GM18861 (cell line): ENCODE measurements around the gene RHD.
"Not testable (repeated sequence)": the region's sequence is repeated elsewhere in the genome, so short reads cannot be mapped to it uniquely, and the experiment has no call there.

Source experiments
- ATAC-seq: cut with Tn5 transposase; IDR thresholded peaks from one replicate; pipeline ENCODE4 v1.9.1; 2021; ENCODE audit not compliant: unreplicated experiment

The RHD gene

GRCh38 chr1:25272238-25272637 is at the start of gene RHD:
Gene RHD, plus strand, starts transcription at chr1:25272509. Its CDS starts 39 bp downstream, at chr1:25272548.
- ATAC-seq: not testable (repeated sequence)

DNA sequence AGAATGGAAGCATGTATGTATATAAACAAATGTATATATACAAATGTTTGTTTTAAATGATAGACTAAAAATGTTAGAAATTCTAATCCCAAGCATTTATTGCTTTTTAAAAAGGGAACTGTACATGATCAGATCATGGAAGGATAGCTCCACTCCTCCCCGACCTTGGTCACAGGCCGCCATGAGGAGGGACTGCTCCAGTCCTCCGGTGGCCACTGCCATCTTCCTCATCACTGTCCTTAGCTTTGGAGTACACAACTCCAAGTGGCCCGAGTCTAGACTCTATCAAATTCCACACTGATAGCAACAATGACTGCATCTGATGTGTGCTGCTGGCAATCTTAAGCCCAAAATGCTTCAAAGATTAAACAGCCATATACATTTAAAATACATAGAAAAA is 49.7 kb upstream of the RHD start:
- no peak for ATAC-seq

- ATAC-seq: no peak
These were observed 48.8 kb upstream of the RHD start for GRCh38 chr1:25223471-25223870.

DNA sequence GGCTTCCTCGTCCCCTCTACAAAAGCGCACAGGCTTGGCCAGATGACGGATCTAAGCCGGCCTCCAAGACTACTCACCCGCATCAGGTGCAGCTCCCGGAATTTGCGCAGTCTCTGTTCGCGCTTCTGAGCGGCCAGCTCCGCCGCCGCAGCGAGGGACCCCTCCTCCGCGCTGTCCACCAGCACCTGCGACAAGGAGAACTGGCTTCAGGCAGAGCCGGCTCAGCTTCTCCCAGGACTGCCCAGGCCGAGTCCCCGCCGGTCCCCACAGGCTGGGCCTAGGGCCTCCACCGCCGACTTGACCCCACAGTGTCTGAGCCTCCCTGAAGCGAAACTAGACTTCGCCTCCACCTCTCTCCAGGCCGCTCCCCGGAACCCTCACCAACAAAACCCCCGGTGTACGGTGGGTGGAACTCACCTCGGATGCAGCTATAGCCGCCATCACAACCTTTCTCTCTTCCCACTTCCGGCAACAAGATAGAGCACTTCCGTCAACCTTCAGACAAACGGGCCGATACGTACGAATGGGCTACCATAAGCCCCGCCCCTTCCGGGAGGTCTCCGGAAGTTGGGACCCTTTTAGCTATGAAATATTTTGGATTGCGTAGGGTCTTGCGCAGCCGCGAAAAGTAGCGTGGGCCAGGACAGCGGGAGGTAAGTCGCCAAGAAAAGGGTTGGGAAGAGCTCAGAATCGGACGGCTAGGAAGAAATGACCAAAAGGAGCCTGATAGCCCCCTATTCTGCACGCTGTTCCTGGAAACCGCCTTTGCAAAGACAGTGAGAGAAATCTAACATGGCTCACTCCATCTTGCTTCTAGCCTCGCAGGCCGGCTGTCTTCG is 40.1 kb upstream of the RHD start, which contains the start of gene SYF2:
Gene SYF2, minus strand, starts transcription at position 476 of the 839 bp plus-strand sequence. Its CDS starts 35 bp downstream, at position 441.
- peak; percentile 65 for ATAC-seq

DNA sequence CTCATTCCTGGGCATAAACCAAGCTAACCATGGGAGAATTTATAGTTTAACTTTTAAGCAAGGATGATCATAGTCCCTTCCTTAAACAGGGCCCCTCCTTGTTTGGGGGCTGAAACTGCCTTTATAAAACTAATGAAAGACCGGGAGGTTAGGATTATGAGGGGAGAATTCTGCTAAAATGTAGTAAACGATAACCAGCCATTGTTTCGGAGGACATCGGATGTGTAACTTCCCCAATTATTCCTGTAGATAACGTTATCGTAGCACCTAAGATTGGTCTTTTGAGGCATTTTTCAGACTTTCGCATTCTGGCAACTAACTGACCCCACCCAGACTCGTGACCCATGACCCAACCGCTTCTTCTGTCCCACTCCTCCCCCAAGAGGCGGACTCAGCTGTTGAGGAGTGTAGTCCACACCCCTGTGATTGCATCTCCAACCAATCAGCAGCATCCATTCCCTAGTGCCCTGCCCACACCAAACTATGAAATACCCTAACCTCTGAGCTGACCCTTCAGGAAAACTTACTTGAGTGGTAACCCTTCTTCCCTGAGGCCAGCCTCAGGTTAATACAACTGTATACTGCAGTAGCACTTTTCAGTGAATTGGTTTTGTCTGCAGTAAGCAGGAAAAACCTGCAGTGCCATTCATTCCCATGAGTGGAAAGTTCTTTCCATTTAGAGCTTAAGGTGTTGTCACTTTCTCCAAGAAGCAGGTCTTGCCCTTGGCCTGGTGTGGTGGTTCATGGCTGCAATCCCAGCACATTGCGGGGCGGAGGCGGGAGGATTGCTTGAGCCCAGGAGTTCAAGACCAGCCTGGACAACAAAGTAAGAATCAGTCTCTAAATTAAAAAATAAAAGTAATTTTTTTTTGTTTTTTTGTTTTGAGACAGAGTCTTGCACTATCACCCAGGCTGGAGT is 39.2 kb upstream of the RHD start:
- ATAC-seq: peak; percentile 43

DNA sequence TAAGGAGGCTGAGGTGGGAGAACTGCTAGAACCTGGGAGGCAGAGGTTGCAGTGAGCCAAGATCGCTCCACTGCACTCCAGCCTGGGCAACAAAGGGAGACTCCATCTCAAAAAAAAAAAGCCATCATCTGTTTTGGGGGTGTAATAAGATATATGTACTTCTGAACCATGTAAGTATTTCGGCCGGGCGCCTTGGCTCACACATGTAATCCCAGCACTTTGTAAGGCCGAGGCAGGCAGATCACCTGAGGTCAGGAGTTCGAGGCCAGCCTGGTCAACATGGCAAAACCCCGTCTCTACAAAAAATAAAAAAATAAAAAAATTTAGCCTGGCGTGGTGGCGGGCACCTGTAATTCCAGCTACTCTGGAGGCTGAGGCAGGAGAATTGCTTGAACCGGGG is 36.9 kb upstream of the RHD start:
- ATAC-seq: not testable (repeated sequence)

DNA sequence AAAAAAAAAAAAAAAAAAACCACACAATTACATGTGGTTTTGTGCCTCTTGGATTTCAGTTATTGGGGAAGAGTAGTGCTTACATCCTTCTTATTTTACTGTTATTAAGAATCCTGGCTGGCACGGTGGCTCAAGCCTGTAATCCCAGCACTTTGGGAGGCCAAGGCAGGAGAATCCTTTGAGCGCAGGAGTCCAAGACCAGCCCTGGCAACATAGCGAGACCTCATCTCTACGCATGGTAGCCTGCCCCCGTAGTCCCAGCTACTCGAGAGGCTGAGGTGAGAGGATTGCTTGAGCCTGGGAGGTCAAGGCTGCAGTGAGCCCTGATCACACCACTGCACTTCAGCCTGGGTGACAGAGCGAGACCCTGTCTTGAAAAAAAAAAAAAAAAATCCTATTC is 36.0 kb upstream of the RHD start:
- ATAC-seq: not testable (repeated sequence)

DNA sequence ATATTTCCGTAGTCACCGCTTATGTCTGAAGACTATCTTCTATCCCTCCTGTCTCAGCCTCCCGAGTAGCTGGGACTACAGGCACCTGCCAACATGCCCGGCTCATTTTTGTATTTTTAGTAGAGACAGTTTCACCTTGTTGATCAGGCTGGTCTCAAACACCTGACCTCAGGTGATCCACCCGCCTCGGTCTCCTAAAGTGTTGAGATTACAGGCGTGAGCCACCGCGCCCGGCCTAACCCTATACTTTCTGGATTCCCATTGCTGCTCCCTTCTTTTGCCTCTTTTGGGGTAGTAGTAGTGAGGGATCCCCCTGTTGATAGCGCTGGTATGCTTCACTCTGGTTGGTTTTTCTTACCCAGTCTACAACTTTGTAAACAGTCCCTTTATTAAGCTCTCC is 34.3 kb upstream of the RHD start:
- no peak for ATAC-seq

GRCh38 chr1:25239681-25240541 is 32.4 kb upstream of the RHD start:
- peak; percentile 55 for ATAC-seq

GRCh38 chr1:25243907-25244306 is 28.4 kb upstream of the RHD start:
- no peak for ATAC-seq

DNA sequence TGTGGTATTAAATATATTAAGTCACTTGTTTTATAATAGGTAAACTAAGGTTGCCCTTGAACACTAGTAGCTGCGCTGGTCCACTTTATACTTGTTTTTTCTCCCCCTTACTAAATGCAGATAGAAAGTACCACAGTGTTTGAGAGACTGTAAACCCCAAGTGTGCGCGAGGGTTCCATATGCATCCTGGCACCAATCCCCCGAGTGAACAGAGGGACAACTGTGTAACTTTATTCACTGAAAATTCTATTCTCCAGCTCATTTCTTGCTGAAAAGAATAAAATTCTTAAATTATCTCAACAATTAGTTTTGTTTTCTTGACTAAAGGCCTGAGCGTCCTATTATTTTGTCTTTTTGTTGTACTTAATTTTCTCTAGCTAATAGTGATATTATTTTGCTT is 26.9 kb upstream of the RHD start:
- no peak for ATAC-seq

DNA sequence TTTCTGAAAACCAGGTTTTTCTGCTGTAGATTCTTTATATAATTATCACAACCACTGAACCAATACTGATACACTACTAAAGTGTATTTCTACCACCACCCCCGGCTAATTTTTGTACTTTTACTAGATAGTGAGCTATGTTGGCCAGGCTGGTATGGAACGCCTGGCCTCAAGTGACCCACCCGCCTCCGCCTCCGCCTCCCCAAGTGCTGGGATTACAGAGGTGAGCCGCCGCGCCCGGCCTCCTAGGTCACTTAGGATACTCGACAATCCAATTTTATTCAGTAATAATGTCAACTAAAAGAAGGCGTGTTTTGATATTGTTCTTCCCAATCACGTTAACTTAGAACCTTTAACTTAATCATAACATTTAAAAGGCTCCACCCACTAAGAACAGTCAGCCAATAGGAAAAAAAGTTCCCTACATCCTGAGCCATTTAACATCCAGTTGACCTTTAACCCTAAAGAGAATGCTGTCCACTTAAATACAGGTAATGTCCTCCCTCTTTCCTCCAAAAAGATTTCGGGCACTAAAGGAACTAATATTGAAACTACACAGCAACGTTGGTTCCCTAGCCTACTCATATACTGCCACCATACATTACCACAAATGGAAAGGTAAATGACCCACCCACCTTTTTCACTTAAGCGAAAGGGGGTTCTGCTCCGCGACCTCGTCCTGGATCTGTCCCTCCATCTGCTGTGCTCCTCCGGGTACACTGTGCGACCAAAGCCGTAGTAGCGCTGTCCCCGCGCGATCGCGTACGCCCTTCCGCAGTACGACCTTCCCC is 26.3 kb upstream of the RHD start:
- no peak for ATAC-seq

DNA sequence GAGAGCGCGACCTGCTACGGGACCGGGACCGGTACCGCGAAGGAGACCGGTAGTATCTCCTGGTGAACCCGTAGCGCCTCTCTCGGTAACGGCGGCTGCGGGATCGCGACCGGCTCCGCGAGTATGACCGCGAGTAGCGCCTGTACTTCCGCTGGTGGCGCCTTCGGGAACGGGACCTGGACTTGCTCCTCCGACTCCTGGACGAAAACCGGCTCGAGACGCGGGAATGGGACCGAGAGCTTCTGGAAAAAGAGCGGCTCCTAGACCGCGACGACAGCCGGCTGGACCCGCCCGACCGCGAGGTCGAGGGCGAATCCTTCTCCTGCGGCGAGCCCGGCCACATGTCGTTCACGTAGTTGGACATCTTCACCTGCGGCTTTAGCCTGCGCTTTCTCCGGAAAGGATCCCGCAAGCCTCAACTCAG is 25.7 kb upstream of the RHD start:
- ATAC-seq: no peak

DNA sequence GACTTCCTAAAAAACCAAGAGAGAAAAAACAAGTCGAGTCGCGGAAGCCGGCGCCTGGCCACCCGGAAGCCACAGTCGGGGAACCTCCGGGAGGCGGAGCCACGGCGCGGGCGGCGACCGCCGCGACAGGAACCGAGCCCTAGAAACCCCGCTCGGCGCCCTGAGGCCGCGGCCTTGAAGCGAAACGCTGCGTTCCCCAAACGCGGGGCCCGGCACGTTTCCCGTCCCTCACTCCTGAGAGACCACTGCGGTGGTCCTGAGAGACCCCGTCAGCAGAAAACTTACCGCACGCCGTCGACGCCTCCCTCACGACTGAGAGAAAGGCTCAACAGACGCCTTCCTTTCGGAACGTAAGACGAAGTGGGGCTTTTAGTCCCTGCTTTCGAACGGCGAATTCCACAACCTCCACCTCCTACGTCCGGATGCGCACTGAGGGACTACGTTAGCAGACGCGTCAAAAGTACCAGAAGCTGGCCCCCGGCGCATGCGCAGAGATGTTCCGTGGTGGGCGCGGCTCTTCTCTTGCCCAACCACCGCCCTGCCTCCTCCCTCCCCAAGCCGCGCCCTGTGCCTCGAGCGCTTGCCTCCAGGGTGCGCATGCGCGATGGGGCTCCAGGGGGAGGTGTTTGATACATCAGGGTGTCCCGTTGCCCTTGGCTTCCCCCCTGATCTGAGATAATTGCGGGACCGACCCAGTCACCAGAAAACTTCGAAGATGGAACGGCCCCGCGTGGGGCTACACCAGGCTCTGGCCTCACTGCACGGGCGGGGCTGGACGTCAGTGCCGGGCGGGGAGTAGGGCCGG is 25.1 kb upstream of the RHD start, which contains the start of gene RSRP1:
Gene RSRP1, minus strand, starts transcription at position 431 of the 805 bp plus-strand sequence. CDS start 491 bp downstream, outside the sequence.
- peak; percentile 70 for ATAC-seq

DNA sequence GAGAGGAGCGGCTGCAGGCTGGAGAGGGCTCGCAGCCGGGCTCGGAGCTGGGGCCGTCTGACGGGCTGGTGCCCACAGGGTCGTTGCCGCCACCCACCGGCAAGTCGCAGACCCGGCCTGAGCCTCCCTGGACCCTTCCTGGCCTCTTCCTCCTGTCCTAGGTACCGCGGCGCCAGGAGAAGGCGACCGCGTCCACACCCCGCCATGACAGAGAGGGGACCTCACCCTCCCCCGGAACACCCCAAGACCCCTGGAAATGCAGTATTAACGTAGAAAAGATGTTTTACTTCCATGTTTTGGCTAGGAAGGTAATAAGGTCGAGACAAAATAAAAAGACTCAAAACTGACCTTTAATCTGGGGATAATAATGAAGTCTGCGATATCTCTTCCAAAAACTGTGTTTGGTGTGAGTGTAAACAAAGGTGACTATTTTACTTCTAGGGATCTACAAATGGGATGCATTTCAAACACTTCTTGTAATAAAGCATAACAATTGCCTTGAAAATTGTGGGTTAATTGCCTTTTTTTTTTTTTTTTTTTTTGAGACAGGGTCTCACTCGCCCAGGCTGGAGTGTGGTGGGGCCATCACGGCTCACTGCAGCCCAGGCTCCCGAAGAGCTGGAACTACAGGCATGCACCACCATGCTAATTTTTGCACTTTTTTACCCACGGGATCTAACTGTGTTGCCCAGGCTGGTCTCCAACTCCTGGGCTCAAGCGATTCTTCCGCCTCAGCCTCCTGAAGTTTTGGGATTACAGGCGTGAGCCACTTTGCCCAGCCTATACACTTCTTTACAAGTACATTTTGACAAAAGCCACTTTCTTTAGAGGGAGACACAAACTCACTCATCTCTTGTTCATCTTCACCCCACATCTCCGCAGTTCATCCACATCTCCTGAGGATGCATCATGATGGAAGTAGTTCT is 24.2 kb upstream of the RHD start:
- ATAC-seq: no peak

DNA sequence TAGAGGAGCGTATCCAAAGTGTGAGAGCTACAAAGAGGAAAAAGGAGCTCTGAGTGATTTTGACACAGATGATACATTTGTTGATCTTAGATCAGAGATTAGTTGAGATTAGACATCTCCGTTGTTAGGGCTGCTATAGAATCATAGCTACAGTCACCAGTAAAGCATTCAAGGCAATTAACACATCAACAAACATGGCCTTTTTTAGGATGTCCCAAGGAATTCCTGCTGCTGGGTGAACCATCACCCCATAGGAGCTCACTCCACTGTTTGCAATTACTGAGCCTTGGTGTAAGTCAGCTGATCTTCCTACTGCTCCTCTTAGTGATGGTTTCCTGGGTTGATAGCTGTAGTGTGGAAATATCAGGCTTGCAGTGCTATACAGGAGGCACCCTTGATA is 18.4 kb upstream of the RHD start:
- ATAC-seq: no peak

DNA sequence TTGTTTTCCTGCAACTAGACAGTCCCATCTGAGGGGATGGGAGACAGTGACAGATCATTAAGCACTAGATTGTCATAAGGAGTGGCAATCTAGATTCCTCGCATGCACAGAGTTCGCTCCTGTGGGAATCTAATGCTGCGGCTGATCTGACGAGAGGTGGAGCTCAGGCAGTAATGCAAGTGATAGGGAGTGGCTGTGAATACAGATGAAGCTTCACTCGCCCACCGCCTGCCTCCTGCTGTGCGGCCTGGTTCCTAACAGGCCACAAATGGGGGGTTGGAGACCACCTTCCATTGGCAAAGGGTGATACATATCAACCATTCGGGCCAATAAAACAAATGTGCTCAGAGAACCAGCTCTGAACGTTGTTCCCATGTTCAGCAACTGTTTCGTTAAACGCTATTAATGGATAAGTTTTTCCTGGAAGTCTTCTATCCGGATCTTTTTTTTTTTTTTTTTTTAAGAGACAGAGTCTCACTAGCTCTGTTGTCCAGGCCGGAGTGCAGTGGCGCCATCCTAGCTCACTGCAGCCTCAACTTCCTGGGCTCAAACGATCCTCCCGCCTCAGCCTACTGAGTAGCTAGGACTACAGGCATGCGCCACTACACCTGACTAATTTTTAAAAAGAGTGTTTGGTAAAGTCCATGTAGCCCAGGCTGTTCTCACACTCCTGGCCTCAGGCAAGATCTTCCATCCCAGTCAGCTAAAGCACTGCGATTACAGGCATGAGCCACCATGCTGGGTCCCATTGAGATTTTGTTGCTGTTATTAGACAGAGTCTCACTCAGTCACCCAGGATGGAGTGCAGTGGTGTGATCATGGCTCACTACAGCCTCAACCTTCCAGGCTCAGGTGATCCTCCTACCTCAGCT is 16.4 kb upstream of the RHD start:
- no peak for ATAC-seq
